GM12878 (cell line): ENCODE measurements around the gene PMM2. TPM values are rescaled to one million over a fixed set of nuclear protein-coding genes. Genes with fewer than 3 reads are reported as not detected.
A peak's percentile ranks its signal among the peaks of the same experiment; 100 is the strongest.

ENCODE experiments used
- ATAC-seq: fragments of 200-7000 bp; cut with Tn5 transposase; 3 replicates; pipeline ENCODE4 v1.9.1; 2020; ENCODE audit warnings: mild to moderate bottlenecking, moderate library complexity
- BruUV-seq: library from RNA; stranded (reverse); fragments of 400-500 nt; replicated peaks from 2 replicates; lab custom pipeline; 2021; lab: Mats Ljungman, UMichigan
- CTCF ChIA-PET: fragments of 300-600 bp; sonication (Branson Sonifier 250); formaldehyde crosslinking; extraction: SDS; loops from one replicate; lab custom pipeline; 2021; ENCODE audit warnings: inconsistent platforms; lab: Yijun Ruan, JAX
- POLR2A ChIA-PET: fragments of 350-600 bp; formaldehyde crosslinking; extraction: SDS; loops from one replicate; lab custom pipeline; 2021; ENCODE audit warnings: inconsistent platforms; lab: Charles Lee
- RAD21 ChIA-PET: fragments of 300-600 bp; sonication (Branson Sonifier 250); formaldehyde crosslinking; loops from one replicate; lab custom pipeline; 2023; ENCODE audit warnings: antibody characterized with exemption; ENCODE audit not compliant: unreplicated experiment; lab: Charles Lee
- SMC1A ChIA-PET: fragments of 300-600 bp; sonication (Branson Sonifier 250); formaldehyde crosslinking; loops from one replicate; lab custom pipeline; 2023; ENCODE audit not compliant: unreplicated experiment, uncharacterized antibody; lab: Charles Lee
- DNase-seq: peaks from one replicate; pipeline ENCODE4 v3.0.0-alpha.2; 2011; ENCODE audit warnings: low read depth, low spot score
- FAIRE-seq: peaks from 3 replicates; lab custom pipeline; 2011; peaks lifted over from hg19 to GRCh38; lab: Jason Lieb, UNC
- H2AFZ ChIP-seq: 2 replicates; pipeline ENCODE4 v1.6.0; 2011; ENCODE audit warnings: low read depth, low read length, control low read depth; ENCODE audit not compliant: control insufficient read depth
- H3K27ac ChIP-seq: 2 replicates; pipeline ENCODE4 v1.5.1; 2011; ENCODE audit warnings: control low read depth; ENCODE audit not compliant: control insufficient read depth, insufficient read depth
- H3K27me3 ChIP-seq, 2 experiments: replicated peaks in 1 of 2; 2 replicates each; pipeline versions ENCODE4 v1.6.0 to v1.6.1; 2011; ENCODE audit warnings: low read length in 1 of 2; ENCODE audit not compliant: control insufficient read depth in 2 of 2, insufficient read depth in 2 of 2
- H3K36me3 ChIP-seq, 2 experiments: 2 replicates each; pipeline ENCODE4 v1.5.1; 2011; ENCODE audit warnings: low read length in 1 of 2; ENCODE audit not compliant: control insufficient read depth in 2 of 2, insufficient read depth in 2 of 2
- H3K4me1 ChIP-seq: 2 replicates; pipeline ENCODE4 v1.6.1; 2011; ENCODE audit warnings: mild to moderate bottlenecking, low read length, moderate library complexity, mixed read lengths; ENCODE audit not compliant: control insufficient read depth, insufficient read depth
- H3K4me2 ChIP-seq: 2 replicates; pipeline ENCODE4 v1.6.0; 2011; ENCODE audit warnings: control low read depth; ENCODE audit not compliant: control insufficient read depth, insufficient read depth
- H3K4me3 ChIP-seq: fragments of 200-600 bp; sonication (generic); 2 replicates; pipeline ENCODE4 v1.5.1; 2016
- H3K79me2 ChIP-seq: 2 replicates; pipeline ENCODE4 v1.6.0; 2011; ENCODE audit warnings: low read length; ENCODE audit not compliant: control insufficient read depth, insufficient read depth
- H3K9ac ChIP-seq: 2 replicates; pipeline ENCODE4 v1.8.0; 2011; ENCODE audit warnings: low read length, control low read depth, mixed read lengths; ENCODE audit not compliant: control insufficient read depth, insufficient read depth
- H3K9me3 ChIP-seq: replicated peaks from 3 replicates; pipeline ENCODE4 v1.5.1; 2011; ENCODE audit warnings: mild to moderate bottlenecking, low read length; ENCODE audit not compliant: control insufficient read depth, insufficient read depth
- H4K20me1 ChIP-seq: 2 replicates; pipeline ENCODE4 v1.6.0; 2011; ENCODE audit not compliant: control insufficient read depth, insufficient read depth
- BCL11A ChIP-seq: IDR thresholded peaks from 2 replicates; pipeline ENCODE4 v1.6.1; 2011; ENCODE audit warnings: low read depth, low read length
- CREB1 ChIP-seq: IDR thresholded peaks from 2 replicates; pipeline ENCODE4 v1.6.1; 2012; ENCODE audit warnings: low read depth, mild to moderate bottlenecking, inconsistent platforms
- NFIC ChIP-seq: IDR thresholded peaks from 2 replicates; pipeline ENCODE4 v1.6.1; 2012; ENCODE audit warnings: low read depth, mild to moderate bottlenecking, inconsistent platforms, low read length, moderate library complexity
- POLR2A ChIP-seq: IDR thresholded peaks from 2 replicates; pipeline ENCODE4 v1.6.1; 2011; ENCODE audit warnings: low read depth, mild to moderate bottlenecking, low read length
- RB1 ChIP-seq: fragments of 450-650 bp; formaldehyde crosslinking; IDR thresholded peaks from 2 replicates; pipeline ENCODE4 v1.6.1; 2017; ENCODE audit warnings: mild to moderate bottlenecking, borderline replicate concordance
- YBX1 ChIP-seq: fragments of 450-650 bp; IDR thresholded peaks from 2 replicates; pipeline ENCODE4 v1.6.1; 2016; ENCODE audit warnings: antibody characterized with exemption
- ZNF622 ChIP-seq: fragments of 450-650 bp; IDR thresholded peaks from 2 replicates; pipeline ENCODE4 v1.6.1; 2017; ENCODE audit warnings: mild to moderate bottlenecking, inconsistent platforms
- WGBS: methylation state at CpG from one replicate; pipeline ENCODE4 v1.1.6; 2016; ENCODE audit warnings: low lambda C conversion rate; ENCODE audit not compliant: insufficient replicate concordance, insufficient coverage; ENCODE audit errors: missing lambda C conversion rate; 5-methylcytosine and 5-hydroxymethylcytosine counted together
- in situ Hi-C: fragments of 300-500 bp; cut with MboI; formaldehyde crosslinking; loops from 9 replicates; pipeline ENCODE4 v1.14.3; 2018; ENCODE audit warnings: mixed read lengths
- intact Hi-C: fragments of 100-400 bp; cut with micrococcal nuclease; formaldehyde crosslinking; loops from one replicate; pipeline ENCODE4 v1.14.2; 2022; ENCODE audit not compliant: unreplicated experiment
- polyA plus RNA-seq, 11 experiments: library from polyadenylated mRNA; depleted of rRNA in 4 of 11; unstranded in 6 of 11; stranded (reverse) in 5 of 11; fragments of >200 nt; fragmentation: Nextera tagmentation in 4 of 11; fragmentation: Illumina TruSeq in 1 of 11; extraction: Ambion mirVana in 4 of 11; extraction: Trizol in 1 of 11; gene quantifications; 1 replicate in 1 of 11; 2 replicates in 10 of 11; pipeline versions ENCODE4 v1.2.1 to v1.2.3, GENCODE V29; 2011 to 2016; ENCODE audit warnings: inconsistent platforms in 2 of 11, missing spikeins in 2 of 11, low read depth in 1 of 11
- total RNA-seq, 4 experiments: library from RNA; depleted of rRNA in 3 of 4; stranded (reverse); fragments of >200 nt in 3 of 4; fragmentation: Illumina TruSeq in 1 of 4; extraction: Trizol in 1 of 4; gene quantifications; 2 replicates each; pipeline versions ENCODE4 v1.2.1 to v1.2.3, GENCODE V29; 2013 to 2021

The PMM2 gene
- total and polyA plus RNA-seq, 10 of the 15 experiments (the other 5 are each of a cell fraction or from before 2014, with no cell fraction given) = 22.6 to 69.4 (median 52.3) TPM

DNA sequence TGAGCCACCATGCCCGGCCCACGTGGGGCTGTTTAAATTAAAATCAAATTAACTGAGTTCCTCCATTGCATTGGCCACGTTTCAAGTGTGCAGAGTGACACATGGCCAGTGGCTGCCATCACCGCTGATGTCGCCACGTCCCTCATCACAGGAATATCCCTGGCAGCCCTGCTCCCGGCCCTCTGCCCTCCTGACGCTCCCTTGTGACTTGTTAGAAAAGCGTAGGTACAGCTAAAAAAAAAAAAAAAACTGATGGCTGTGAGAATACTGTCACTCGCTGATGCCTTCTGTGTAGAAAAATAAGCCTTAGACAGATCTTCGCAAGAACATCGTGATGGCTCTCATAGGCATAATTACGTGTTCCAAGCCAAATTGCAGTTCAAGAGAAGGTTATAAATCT, 49.5 kb downstream of the PMM2 start:
- FAIRE-seq (no peak), DNase-seq (no peak), ATAC-seq (no peak)
- Histone ChIP-seq H3K4me1 (no peaks in the 10 kb centered on the region; the same call in 1 of the 2 replicates), H3K27ac (no peak overlapping the region), H3K4me3 (no peak overlapping the region), H3K27me3 (no peaks in the 10 kb centered on the region), H3K9ac (no peak overlapping the region), H3K9me3 (no peaks in the 10 kb centered on the region), H2AFZ (no peak overlapping the region), H3K79me2 (no peaks in the 10 kb centered on the region), H3K36me3 (peaks cover 34 to 39% of the 10 kb centered on the region in 2 experiments), H3K4me2 (no peak overlapping the region), H4K20me1 (no peaks in the 10 kb centered on the region; the same call in none of the 2 replicates)
- no TSS peak for BruUV-seq
- 92% methylated on average over 11 of the region's 13 CpGs for WGBS
- in situ Hi-C loops (no loop called here), intact Hi-C loops (no loop called here)
- ChIA-PET CTCF (no interaction called here), SMC1A (no interaction called here), POLR2A (interaction anchor here (0.6 to 1.1 kb wide), 2 partner anchors 20 to 203 kb away, joined by 3 to 4 read pairs; no protein-coding TSS in a partner anchor), RAD21 (no interaction called here)
- no peak for TF ChIP-seq ZNF622
- no peak for TF ChIP-seq NFIC

DNA sequence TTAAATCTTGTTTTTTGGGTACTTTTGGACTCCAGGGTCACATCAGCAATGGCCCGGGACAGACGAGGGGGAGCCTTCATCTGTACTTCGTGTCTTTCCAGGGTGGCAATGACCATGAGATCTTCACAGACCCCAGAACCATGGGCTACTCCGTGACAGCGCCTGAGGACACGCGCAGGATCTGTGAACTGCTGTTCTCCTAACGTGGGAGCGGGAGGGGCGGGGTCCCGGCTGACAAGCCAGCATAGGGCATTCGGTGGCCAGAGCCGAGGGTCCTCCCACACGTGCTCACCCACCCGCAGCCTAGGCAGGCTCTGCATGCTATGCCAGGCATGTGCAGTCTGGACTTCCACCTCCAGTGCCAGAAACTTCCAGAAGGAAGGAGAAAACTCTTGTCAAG, 50.0 kb downstream of the PMM2 start:
- ChIA-PET RAD21 (no interaction called here), CTCF (no interaction called here), SMC1A (no interaction called here), POLR2A (no interaction called here)
- H3K27ac ChIP-seq = no peak overlapping the region
- intact Hi-C loops = no loop called here
- DNase-seq (no peak), FAIRE-seq (no peak), ATAC-seq (no peak)
- 93% methylated on average over 15 of the region's 15 CpGs for WGBS
- no peak overlapping the region for H3K4me2 ChIP-seq
- H3K9ac ChIP-seq = no peak overlapping the region
- H3K4me1 ChIP-seq = no peaks in the 10 kb centered on the region; the same call in 1 of the 2 replicates
- H3K27me3 ChIP-seq = no peaks in the 10 kb centered on the region
- no peak overlapping the region for H2AFZ ChIP-seq
- no TSS peak for BruUV-seq
- H4K20me1 ChIP-seq = no peaks in the 10 kb centered on the region; the same call in none of the 2 replicates
- H3K79me2 ChIP-seq = no peaks in the 10 kb centered on the region
- TF ChIP-seq POLR2A (peak; percentile 25; the same call in 1 of the 2 replicates), BCL11A (no peak), RB1 (no peak), YBX1 (no peak), CREB1 (no peak)
- H3K9me3 ChIP-seq = no peaks in the 10 kb centered on the region
- H3K4me3 ChIP-seq = no peak overlapping the region
- in situ Hi-C loops = no loop called here
- H3K36me3 ChIP-seq = peaks cover 37 to 44% of the 10 kb centered on the region in 2 experiments
